DMS53 treated with DMSO at 0.1 percent for 48 hours (cell line): Measurements from ENCODE around the gene SNTN.
"Not testable (repeated sequence)": the region's sequence is repeated elsewhere in the genome, so short reads cannot be mapped to it uniquely, and the experiment has no call there.

Experiments used
- DNase-seq: peaks from one replicate; lab custom pipeline; 2025; ENCODE audit not compliant: unreplicated experiment; lab: John Stamatoyannopoulos, UW

SNTN gene

DNA sequence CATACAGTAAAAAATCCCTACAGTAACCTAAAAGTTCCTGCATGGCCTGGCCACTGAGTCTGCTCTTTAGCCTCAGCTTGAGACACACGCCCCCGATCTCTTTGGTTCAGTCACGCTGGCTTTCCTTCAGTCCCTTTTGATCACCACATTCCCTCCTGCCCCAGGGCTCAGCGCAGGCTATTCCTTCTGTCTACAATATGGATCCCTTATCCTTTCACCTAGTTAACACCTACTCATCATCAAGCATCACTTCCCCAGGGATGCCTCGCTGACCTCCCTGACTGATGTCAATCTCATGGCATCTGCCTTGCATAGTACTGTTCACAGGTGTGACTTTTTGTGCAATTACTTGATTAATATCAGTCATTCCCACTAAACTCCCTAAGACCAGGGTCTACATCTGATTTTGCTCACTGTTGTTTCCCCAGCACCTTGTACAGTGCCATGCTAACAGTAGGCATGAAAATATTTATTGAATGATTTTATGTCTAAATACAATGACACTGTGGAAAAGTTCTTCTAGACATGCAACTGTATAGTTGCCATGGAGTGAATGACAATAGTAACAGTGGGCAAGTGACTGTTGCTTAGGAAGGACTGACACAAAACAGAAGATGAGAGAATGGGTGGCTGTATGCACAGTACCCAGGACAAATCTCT, at the start of gene SNTN:
Gene SNTN (plus strand): TSS at position 610 of the 660 bp plus-strand sequence. CDS start 13 bp downstream, at position 623.
- DNase-seq = no peak

GRCh38 chr3:63607716-63608115, 44.8 kb upstream of the SNTN start:
- DNase-seq = no peak

- no peak for DNase-seq
These were observed 43.1 kb upstream of the SNTN start for GRCh38 chr3:63609408-63609807.

- no peak for DNase-seq
These were observed 42.6 kb upstream of the SNTN start for GRCh38 chr3:63609834-63610233.

GRCh38 chr3:63611382-63611781, 41.1 kb upstream of the SNTN start:
- no peak for DNase-seq

DNA sequence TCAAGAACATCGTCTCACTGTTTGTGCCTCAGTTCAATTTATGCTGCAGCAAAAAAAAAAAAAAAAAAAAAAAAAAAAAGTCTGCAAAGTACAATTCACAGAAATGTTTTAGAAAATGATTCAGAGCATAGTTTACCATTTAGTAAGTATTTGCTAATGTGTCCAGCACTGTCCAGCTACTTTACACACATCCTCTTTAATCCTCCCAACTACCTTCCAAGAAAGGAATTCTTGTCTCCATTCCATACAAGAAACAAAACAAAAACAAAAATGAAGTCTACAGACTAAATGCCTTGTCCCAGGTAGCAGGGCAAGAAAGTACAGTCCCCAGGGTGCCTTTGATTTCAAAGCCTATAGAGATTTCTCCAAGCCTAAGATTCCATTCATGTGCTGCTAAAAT, 38.9 kb upstream of the SNTN start:
- DNase-seq = no peak

DNA sequence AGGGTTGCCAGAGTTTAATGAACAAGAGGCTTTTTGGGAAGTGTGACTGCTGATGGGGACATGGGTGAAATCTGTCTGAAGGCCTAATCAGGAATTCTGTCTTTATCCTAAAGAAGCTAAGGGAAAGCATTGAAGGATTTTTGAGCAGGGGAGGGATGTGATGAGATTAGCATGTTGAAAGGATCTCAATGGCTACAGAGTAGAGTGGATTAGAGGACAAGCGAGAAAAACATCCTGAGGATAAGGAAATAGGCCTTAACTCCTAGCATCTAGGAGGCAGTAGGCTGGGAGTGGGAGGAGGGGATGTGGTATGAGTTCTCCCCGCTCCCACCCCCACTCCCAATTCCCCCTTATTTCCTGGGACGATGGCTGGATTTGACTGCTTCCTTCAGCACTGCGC, 35.1 kb upstream of the SNTN start:
- DNase-seq = no peak

GRCh38 chr3:63624941-63625560, 27.4 kb upstream of the SNTN start:
- DNase-seq = no peak

DNA sequence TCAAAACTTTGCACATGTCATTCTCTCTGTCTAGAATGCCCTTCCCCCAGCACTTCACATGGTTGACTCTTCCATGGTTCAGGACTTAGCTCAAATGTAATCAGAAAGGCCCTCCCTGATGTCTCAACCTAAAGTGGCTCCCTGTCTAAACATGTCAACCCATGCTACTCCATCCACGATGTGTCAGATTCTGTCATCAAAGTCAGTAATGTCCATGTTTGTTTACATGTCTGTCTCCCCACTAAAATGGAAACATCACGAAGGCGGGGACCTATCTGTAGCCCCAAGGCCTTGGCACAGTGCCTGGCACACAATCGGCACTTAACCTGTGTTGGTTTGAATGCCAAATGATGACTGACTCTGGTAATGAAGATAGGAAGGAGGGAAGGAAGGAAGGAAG, 20.8 kb upstream of the SNTN start:
- no peak for DNase-seq

DNA sequence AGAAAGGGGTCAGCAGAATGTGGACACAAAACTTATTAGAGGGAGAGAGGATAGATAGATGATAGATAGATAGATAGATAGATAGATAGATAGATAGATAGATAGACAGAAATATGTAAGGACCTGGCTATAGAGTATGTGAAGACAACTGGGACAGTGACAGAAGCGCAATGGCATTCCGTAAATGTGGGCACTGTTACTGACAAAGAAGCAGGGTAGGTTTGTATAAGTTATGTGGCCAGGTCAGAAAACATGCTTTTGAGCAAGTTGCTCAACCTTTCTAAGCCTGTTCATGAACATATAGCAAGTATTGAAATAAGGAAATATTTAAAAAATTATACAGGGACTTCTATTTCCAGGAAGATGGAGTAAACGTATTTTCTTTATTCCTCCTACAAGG, 17.3 kb upstream of the SNTN start:
- no peak for DNase-seq

- DNase-seq = no peak
These were observed 12.7 kb upstream of the SNTN start for GRCh38 chr3:63639806-63640205.

DNA sequence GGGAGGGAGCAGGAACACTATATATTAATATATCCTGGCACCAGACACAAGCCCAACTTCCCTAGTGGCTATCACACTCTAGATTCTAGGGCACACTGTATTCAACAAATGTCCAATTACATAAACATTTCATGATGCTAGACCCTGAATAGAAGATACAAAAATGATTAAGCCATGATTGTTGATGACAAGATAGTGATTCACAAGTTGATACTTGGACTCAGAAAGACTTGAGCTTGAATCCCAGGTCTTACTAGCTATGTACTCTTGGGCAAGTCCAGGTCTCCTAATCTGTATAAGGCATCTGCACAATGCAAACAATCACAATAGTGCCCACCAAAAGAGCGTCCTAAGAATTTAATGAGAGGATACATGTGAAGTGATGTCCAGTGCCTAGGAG, 10.0 kb upstream of the SNTN start:
- no peak for DNase-seq

- no peak for DNase-seq
These were observed 8.2 kb upstream of the SNTN start for GRCh38 chr3:63644212-63644797.

- DNase-seq = not testable (repeated sequence)
These were observed 7.3 kb upstream of the SNTN start for GRCh38 chr3:63644928-63645781.

DNA sequence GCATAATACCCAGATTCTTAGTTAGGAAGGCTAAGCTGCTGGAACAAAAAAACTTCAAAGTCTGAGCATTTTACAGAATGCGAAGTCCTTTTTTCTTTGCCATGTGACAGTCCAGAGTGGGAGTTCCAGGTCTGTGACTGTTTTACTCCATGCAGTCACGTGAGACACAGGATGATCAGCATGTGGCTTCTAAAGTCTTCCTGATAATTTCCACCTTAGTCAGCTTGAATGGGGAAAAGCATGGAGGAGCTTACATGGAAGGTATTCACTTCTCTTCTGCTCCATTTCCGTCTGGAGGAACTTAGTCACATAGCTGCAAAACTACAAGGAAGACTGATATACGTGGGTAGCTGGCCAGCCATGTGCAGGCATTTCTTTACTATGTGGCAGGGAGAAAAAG, 1.7 kb downstream of the SNTN start:
- no peak for DNase-seq

GRCh38 chr3:63654931-63655330, 2.5 kb downstream of the SNTN start:
- DNase-seq = peak; percentile 21

- no peak for DNase-seq
These were observed 3.0 kb downstream of the SNTN start for GRCh38 chr3:63655519-63655918.

GRCh38 chr3:63656786-63657185, 4.3 kb downstream of the SNTN start:
- DNase-seq = no peak

DNA sequence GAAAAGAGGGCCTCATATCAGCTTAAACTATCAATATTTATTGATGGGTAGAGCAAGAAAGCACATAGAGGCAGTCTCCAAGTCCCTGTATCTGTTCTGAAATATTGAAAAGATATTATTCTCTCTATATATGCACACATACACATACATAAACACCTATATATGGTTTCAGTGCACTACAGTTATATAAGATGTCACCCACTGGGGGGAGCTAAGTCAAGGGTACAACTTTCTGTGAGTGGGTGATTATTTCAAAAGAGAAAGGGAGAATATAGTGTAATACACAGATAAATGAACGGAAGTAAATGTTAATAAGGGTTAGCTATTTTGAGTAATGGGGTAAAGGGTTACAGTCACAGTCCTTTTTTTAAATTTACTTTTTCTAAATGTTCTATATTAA, 8.8 kb downstream of the SNTN start:
- no peak for DNase-seq

DNA sequence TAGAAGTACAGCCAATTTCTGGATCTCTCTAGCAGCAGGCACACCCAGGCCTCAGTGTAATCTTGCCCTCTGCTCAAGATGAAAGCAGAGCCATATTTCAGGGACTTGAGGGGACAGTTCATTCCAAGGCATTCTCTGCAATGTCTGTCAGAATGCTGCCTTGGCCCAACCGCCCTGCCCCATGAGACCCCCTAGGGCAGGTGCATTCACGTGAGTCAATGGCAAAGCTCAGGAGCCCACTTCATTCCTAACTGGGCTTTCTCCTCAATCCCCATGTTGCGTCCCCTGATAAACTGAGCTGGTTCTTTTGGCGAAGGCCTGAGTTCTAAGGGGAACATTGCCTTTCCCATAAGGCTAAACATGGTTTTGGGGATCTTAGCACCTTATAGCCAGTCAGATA, 9.5 kb downstream of the SNTN start:
- DNase-seq = no peak

DNA sequence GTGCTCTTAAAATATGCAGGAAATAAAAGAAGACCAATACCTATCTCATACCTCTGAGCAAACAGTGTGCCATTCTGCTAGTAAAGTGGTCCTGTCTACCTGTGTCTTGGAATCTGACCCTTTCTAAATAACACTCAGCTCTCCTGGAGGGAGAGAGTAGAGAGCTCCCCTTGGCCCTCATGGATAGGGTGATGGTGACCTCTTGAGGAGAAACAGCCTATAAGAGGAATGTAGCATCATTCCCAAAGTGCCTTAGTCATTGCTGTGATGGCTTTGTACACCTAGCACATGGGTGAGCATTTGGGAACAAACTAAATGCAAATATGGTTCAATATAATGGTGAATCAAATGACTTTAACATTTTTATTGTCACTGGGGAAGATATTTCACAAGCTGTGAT, 10.0 kb downstream of the SNTN start:
- no peak for DNase-seq

DNA sequence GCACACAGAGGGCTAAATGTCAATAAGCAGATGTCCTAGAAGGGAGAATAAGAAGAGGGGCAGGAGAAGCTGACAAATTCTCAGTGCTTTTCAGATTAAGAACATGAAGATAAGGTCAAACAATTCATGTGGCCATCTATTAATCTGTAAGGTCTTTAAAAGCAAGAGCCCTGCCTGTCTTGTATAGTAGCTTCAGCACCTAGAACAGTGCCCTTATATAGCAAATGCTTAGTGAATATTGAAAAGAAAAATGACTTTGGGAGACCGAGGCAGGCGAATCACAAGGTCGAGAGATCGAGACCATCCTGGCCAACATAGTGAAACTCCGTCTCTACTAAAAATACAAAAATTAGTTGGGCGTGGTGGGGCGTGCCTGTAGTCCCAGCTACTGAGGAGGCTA, 18.1 kb downstream of the SNTN start:
- no peak for DNase-seq
